Chondrocyte (in vitro differentiated cells): Measurements from ENCODE around the gene ITPK1. TPM values are rescaled to one million over a fixed set of nuclear protein-coding genes. Genes with fewer than 3 reads are reported as not detected.

Source experiments
- DNase-seq: peaks from one replicate; pipeline ENCODE4 v3.0.0; 2021; ENCODE audit warnings: mixed read lengths, low spot score
- H3K27ac Mint-ChIP-seq: one replicate; pipeline ENCODE4 v1.8.0; 2021; ENCODE audit warnings: mild to moderate bottlenecking, moderate library complexity, mixed read lengths; ENCODE audit not compliant: unreplicated experiment
- H3K27me3 Mint-ChIP-seq: 2 replicates; pipeline ENCODE4 v1.8.0; 2021; ENCODE audit warnings: low read depth, mixed read lengths
- H3K36me3 Mint-ChIP-seq: 2 replicates; pipeline ENCODE4 v1.8.0; 2021; ENCODE audit warnings: low read depth, mixed read lengths
- H3K4me1 Mint-ChIP-seq: 2 replicates; pipeline ENCODE4 v1.8.0; 2021; ENCODE audit warnings: low read depth, mild to moderate bottlenecking, mixed read lengths
- H3K4me3 Mint-ChIP-seq: one replicate; pipeline ENCODE4 v1.8.0; 2021; ENCODE audit warnings: mild to moderate bottlenecking, moderate library complexity, mixed read lengths; ENCODE audit not compliant: unreplicated experiment
- H3K9me3 Mint-ChIP-seq: 2 replicates; pipeline ENCODE4 v1.8.0; 2021; ENCODE audit warnings: low read depth, mixed read lengths
- CTCF ChIP-seq: fragments of 200-600 bp; sonication (generic); IDR thresholded peaks from 2 replicates; pipeline ENCODE4 v1.5.0; 2021; ENCODE audit warnings: antibody characterized with exemption, mild to moderate bottlenecking, moderate library complexity
- total RNA-seq: library from RNA; stranded (reverse); gene quantifications from 3 replicates; pipeline ENCODE4 v1.2.1, GENCODE V29; 2021

ITPK1 gene
- total RNA-seq, 1 donor from 2014 or later: 27.7 TPM

GRCh38 chr14:93027810-93028723 is 87.7 kb downstream of the ITPK1 start:
- Mint-ChIP-seq H3K27me3 (no peaks in the 10 kb centered on the region), H3K36me3 (no peaks in the 10 kb centered on the region), H3K4me1 (peaks cover 20% of the 10 kb centered on the region), H3K4me3 (no peak overlapping the region), H3K9me3 (no peaks in the 10 kb centered on the region), H3K27ac (no peak overlapping the region)
- TF ChIP-seq CTCF: no peak
- DNase-seq: no peak

GRCh38 chr14:93026339-93026738 is 89.4 kb downstream of the ITPK1 start:
- no peak for TF ChIP-seq CTCF
- peaks cover 5% of the 10 kb centered on the region for H3K4me1 Mint-ChIP-seq
- H3K27ac Mint-ChIP-seq: no peak overlapping the region
- no peak for DNase-seq
- no peak overlapping the region for H3K4me3 Mint-ChIP-seq
- H3K27me3 Mint-ChIP-seq: no peaks in the 10 kb centered on the region
- H3K36me3 Mint-ChIP-seq: peaks cover 3% of the 10 kb centered on the region
- no peaks in the 10 kb centered on the region for H3K9me3 Mint-ChIP-seq

DNA sequence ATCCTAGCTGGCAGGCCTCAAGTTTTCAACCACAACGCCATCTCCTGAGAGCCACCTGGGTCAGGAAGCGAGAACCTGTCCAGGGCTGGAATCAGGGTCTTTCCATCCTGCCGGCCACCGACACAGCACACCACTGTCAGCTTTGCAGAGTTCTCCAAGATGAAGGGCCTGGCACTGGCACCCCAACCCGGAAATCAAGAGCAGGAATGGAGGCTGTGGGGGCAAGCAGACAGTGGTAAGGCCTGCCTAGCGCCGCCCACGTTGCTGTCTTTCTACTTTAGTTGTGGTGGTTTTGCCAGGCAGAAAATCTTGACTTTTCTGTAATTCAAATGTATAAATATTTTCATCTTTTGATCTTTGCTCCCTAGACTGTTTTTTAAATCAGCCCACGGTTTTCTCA is 90.7 kb downstream of the ITPK1 start:
- Mint-ChIP-seq H3K27me3 (no peaks in the 10 kb centered on the region), H3K4me1 (no peaks in the 10 kb centered on the region), H3K4me3 (no peak overlapping the region), H3K9me3 (no peaks in the 10 kb centered on the region), H3K36me3 (peaks cover 3% of the 10 kb centered on the region), H3K27ac (no peak overlapping the region)
- DNase-seq: no peak
- TF ChIP-seq CTCF: no peak

- TF ChIP-seq CTCF: no peak
- no peaks in the 10 kb centered on the region for H3K9me3 Mint-ChIP-seq
- no peaks in the 10 kb centered on the region for H3K4me1 Mint-ChIP-seq
- no peak for DNase-seq
- H3K4me3 Mint-ChIP-seq: no peak overlapping the region
- H3K36me3 Mint-ChIP-seq: peaks cover 3% of the 10 kb centered on the region
- H3K27ac Mint-ChIP-seq: no peak overlapping the region
- H3K27me3 Mint-ChIP-seq: no peaks in the 10 kb centered on the region
These were observed 91.2 kb downstream of the ITPK1 start for GRCh38 chr14:93024493-93024892.

GRCh38 chr14:93023802-93024434 is 91.8 kb downstream of the ITPK1 start:
- Mint-ChIP-seq H3K4me1 (no peaks in the 10 kb centered on the region), H3K27me3 (no peaks in the 10 kb centered on the region), H3K36me3 (peaks cover 3% of the 10 kb centered on the region), H3K4me3 (no peak overlapping the region), H3K9me3 (no peaks in the 10 kb centered on the region), H3K27ac (no peak overlapping the region)
- no peak for TF ChIP-seq CTCF
- no peak for DNase-seq
